ENCODE results near the gene CD93.

The CD93 gene

GRCh38 chr20:23081263-23081819 lies 4.8 kb downstream of the CD93 start:
- peak; percentile 19 for DNase-seq

- peak; percentile 68 for DNase-seq
Observed at GRCh38 chr20:23080521-23080920, 5.6 kb downstream of the CD93 start.

DNA sequence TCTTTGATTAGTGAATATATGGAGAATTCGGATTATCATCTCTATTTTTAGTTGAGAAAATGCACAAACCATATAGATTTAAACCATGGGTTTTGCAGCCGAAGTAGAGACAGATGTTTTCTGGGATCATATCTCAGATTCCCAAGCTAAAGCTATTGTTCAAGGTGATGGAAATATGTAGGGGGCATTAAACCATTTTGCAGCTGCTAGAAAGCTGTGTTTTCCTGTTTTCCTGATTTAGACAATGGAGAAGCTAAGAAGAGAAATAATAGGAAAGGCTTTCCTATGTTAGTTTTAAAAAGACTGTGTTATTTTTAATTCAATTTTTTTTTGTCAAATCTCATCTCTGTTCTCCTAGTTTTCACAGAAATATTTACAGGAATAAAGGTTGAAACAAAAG lies 6.2 kb downstream of the CD93 start:
- no peak for DNase-seq

DNA sequence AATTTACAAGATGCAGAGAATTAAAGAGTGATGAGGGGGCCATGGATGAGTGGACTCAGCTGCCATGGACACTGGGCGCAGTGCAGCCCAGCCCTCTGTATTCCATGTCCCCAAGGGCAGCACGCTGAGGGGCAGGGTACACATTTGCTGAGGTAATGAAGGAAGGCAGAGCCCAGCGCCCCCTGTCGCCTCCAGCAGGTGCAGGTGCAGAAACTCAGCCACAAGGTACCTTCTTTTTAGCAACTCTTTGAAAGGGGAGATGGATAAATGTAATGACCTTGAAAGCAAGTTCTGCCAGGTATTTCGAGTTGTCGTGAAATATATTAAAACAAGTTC lies 7.1 kb downstream of the CD93 start:
- no peak for DNase-seq

GRCh38 chr20:23078351-23079015 lies 7.6 kb downstream of the CD93 start:
- DNase-seq, result no peak

- no peak for DNase-seq
Observed at GRCh38 chr20:23077277-23077676, 8.8 kb downstream of the CD93 start.

DNA sequence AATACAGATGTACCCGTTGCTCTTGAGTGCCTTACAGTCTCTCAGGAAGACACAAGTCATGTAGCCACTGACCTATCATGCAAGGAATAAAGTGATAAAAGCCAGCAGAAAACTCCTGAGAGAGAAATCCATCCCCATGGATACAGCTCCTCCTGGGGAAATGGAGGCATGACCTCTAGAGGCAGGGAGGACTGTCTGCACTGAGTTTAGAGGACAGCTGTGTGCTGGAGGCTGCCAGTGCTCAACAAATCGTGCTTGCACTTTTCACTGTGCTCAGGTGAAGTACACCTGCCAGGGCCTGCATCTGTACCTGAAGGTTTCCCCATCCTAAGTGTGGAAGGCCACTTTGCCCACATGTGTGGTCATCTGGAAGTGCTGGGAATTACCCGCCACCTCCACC lies 12.1 kb downstream of the CD93 start:
- no peak for DNase-seq

- no peak for DNase-seq
Observed at GRCh38 chr20:23072892-23073586, 13.1 kb downstream of the CD93 start.

DNA sequence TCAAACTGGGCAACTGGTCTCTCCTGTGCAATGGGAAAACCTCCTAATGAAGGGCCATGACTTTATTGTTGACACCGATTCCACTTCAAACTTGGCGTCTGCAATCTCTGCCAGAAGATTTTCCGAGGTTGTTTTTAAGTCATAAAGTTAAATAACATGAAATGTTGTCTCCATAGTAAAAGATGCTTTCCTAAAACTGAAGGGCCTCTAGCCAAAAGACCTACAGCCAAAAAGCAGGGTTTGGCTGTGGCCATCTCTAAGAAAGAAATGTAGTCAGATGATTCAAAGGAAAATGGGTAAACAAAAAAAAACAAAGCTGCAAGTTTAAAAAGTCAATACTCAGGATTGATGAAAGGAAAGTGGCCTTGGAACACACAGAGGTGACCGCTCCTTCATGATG lies 14.1 kb downstream of the CD93 start:
- DNase-seq, result no peak

- DNase-seq, result no peak
Observed at GRCh38 chr20:23071398-23071797, 14.7 kb downstream of the CD93 start.

GRCh38 chr20:23069108-23069507 lies 17.0 kb downstream of the CD93 start:
- DNase-seq, result no peak

- DNase-seq, result no peak
Observed at GRCh38 chr20:23068283-23068682, 17.8 kb downstream of the CD93 start.

- DNase-seq, result no peak
Observed at GRCh38 chr20:23066772-23067171, 19.4 kb downstream of the CD93 start.

DNA sequence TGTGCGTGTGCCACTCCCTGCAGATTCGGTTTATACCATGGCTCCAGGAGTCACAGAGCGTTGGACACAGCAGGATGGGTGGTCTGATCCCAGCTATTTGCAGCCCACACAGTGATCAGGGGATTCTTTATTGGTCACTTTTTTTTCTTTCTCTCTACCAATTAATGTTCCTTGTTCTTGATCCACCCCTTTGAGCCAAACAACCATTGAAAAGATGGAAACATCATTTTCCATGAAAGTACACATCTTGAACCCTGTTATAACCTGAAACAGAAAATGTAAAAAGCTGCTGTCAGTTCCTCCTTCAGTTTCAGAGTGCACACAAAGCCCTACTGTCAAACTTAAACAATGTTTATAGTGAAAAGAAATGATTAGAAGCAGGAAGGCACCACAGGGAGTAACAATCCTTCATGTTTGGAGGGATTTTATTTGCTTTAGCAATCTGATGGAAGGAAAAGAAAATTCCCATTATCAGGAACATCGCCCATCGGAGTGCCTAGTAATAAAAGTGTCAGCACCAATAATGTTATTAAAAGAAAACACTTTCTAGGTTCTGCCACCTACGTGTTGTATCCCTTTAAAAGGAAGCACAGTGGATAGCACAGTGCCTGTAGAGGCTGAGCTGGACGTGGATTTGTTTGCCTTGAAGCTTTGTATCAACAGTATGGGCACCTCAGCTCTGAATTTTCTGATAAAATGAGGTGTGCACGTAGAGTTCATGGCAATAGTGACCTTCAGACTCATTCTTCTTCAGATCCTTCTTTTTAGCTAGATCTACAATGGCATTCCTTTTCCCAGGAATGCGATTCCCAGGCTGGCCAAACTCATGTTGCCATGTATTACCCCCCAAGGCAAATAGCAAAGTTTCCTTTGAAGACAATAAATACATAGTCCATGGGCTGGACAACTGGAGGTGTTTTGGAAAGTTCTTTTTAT lies 20.6 kb downstream of the CD93 start:
- DNase-seq, result no peak

DNA sequence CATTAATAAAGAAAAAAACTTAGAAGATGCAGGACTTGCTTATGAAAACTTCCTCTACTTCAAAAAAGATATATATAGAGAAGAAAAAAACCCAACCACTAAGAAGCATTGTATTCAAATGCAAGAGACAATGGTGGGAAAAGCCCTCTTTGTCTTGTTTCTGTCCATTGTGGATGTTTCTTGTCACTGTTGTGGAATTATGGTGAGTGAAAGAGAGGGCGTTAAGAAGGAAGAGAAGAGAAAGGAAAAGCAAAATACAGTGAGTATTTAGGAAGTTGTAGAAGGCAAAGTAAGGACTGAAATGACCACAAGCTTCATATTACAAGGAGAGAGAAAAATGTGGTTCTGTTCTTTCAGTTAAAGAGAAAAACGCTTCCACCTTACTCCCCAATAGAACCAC lies 22.5 kb downstream of the CD93 start:
- no peak for DNase-seq

- no peak for DNase-seq
Observed at GRCh38 chr20:23063168-23063567, 23.0 kb downstream of the CD93 start.

- DNase-seq, result no peak
Observed at GRCh38 chr20:23062632-23063031, 23.5 kb downstream of the CD93 start.

GRCh38 chr20:23061734-23062561 lies 24.2 kb downstream of the CD93 start:
- DNase-seq, result no peak

DNA sequence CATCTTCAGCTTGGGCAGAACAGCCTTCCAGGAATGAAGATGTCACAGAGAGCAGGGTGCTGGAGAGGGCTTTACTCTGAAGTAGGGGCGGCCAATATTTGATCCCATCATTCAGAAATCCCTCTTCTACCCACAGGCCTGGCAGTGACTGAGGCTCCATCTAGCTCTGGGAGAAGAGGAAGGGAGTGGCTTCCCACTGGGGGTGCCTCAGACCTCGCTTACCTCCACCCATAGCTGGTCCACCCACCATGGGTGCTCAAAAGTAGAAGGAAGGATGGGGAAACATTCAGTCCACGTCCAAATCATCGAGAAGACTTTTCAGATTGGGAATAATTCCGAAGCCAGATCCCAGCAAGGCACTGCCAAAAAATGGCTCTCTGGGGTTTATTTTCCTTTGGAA lies 24.9 kb downstream of the CD93 start:
- DNase-seq, result no peak

- no peak for DNase-seq
Observed at GRCh38 chr20:23060629-23061028, 25.5 kb downstream of the CD93 start.

DNA sequence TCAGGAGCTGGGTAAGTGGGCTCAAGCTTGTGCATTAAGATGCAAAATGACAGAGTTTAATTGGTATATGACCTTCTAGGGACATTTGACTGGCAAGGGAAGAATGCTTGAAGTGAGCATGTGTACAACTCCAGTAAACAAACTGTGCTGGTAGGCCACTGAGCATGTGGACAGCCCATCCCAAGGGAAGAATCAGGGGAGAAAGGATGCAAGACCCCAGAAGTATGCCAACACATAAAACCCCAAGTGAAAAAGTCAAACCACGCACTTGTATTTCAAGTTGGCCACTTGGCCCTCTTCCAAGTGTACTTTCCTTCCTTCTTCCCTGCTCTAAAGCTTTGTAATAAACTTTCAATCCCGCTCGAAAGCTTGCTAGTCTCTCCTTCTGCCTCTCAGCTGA lies 26.3 kb downstream of the CD93 start:
- DNase-seq, result no peak

- DNase-seq, result no peak
Observed at GRCh38 chr20:23059001-23059400, 27.1 kb downstream of the CD93 start.

DNA sequence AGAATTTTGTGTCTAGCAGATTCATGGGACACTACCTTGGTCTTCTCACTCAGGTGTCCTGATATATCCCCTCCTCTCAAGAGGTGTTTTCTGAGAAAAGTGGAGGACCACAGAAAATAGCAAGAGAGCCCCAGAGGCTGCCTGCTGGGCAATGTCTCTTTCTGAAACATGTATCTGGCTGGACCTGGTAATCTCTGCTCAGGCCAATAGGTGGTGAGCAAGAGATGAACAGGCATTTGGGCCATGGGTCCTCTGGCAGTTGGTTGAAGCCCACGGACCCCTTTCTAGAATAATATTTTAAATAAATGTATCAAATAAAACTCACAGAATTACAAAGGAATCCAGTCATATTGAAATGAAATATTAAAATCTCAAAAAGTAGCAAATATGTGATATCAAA lies 27.9 kb downstream of the CD93 start:
- no peak for DNase-seq
